Measurements from ENCODE around the gene IMPDH1.
"Not testable (repeated sequence)": the region's sequence is repeated elsewhere in the genome, so short reads cannot be mapped to it uniquely, and the experiment has no call there.

Gene IMPDH1

DNA sequence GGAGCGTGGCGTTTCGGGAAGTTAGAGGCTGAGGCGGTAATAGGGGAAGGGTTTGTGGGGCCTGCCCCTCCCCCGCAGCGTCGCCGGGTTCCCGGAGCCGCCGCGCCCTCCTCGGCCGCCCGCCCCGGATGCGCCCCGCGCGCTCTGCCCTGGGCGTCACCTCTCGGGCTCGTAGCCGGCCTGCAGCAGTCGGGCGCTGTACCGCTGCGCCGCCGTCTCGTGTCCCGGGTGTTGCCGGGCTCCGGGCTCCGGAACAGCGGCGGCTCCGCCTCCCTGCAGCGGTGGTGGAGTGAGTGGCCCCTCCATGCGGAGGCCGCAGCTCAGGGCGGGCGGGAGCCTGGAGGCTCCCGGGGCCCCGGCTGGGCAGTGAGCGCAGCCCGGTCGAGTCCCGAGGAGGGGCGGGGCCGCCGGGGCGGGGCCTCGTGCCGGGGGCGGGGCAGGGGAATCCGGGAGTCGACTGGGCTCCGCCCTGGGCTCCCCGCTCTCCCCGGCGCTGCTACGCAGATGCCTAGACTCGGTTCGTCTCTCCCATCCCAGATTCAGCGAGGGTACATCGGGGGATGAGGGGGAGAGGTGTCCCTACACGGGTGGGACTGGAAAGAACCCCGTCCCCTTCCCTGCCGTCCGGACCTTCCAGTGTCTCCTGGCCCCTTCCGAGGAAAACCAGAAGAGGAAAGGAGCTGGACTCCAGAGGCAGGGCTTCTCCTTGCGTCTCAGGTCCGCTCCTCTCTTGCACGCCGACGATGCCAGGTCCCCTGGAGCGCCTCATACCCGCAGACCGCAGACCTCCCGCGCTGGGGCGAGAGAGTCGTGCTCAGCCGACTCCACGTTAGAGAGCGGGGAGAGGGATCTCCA, at the start of gene IMPDH1:
TSS of gene IMPDH1 (minus strand) at position 387 of the 855 bp plus-strand sequence. CDS start at position 306, 81 bp downstream.
- peak; percentile 78 to 81 for DNase-seq (ENCODE audit: low read depth in 2 of 2)

DNA sequence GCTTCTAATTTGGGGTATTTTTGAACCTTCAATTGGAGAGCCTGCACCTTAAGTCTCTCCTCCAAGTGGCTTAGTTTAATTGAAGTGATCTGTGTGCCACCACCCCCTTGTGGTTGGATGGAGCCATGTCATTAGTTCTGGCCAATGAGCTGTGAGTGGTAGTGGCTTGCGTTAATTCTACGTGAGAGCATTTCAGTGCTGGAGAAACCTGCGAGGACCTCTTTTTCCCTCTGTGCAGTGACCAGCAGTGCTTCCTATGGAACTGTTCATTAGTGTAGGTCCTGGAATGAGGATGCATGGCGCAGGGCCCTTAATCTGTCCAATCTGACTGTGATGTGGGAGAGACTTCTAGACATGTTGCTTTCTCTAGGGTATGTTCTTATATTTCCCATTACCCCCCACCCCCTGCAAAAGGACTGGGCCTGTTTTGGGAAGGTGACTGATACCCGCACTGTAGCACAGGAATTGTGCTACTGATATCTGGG, 49.7 kb upstream of the IMPDH1 start:
- peak in 1 of 2 donors; percentile 30 for DNase-seq (ENCODE audit: low read depth in 2 of 2)

DNA sequence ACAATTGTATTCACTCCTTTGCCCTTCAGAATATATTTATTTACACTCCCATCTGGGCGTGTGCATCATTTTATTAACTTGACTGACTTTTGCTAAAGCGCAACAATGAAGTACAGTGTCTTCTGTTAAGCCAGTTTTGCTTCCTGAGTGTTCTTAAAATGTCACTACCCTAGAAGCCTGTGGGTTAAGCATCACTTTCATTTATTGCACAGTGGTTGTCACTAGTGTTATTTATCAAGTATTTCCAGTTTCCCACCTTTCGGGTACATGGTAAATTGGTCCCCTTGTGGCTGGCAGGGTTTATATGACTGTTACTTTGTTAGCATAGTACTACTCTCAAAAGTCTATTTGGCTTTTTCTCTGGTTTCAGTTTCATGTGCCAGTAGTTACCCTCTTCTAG, 49.2 kb upstream of the IMPDH1 start:
- DNase-seq (ENCODE audit: low read depth in 2 of 2) = peak in 1 of 2 donors; percentile 25

DNA sequence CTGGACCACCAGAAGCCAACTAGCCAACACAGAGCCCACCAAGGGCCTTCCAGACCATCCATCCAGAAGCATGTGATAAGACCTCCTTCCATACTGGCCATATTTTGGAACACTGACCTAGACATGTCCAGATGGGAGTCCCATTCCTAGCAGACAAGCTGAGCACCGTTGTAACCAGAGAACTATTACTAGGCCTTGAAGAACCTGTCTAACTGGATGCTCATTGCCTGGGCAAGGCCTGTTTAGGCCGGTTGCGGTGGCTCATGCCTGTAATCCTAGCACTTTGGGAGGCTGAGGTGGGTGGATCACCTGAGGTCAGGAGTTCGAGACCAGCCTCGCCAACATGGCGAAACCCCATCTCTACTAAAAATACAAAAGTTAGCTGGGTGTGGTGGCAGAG, 47.6 kb upstream of the IMPDH1 start:
- not testable (repeated sequence) for DNase-seq (ENCODE audit: low read depth in 2 of 2)

DNA sequence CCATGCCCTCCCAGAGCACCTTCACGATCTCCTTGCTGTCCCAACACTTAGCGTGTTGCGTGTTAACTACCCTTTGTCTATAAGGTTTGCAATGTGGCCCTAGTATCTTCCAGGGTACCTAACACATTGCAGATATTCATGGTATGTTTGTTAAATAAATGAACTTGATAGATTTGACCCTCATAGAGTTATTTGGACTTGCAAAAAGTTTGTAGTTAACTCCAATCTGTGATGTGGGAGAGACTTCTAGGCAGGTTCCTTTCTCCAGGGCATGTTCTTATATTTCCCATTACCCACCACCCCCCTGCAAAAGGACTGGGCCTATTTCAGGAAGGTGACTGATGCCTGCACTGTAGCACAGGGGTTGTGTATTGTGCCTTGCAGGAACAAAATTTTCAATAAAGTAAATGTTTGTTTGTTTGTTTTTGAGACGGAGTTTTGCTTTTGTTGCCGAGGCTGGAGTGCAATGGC, 46.5 kb upstream of the IMPDH1 start:
- no peak for DNase-seq (ENCODE audit: low read depth in 2 of 2)

DNA sequence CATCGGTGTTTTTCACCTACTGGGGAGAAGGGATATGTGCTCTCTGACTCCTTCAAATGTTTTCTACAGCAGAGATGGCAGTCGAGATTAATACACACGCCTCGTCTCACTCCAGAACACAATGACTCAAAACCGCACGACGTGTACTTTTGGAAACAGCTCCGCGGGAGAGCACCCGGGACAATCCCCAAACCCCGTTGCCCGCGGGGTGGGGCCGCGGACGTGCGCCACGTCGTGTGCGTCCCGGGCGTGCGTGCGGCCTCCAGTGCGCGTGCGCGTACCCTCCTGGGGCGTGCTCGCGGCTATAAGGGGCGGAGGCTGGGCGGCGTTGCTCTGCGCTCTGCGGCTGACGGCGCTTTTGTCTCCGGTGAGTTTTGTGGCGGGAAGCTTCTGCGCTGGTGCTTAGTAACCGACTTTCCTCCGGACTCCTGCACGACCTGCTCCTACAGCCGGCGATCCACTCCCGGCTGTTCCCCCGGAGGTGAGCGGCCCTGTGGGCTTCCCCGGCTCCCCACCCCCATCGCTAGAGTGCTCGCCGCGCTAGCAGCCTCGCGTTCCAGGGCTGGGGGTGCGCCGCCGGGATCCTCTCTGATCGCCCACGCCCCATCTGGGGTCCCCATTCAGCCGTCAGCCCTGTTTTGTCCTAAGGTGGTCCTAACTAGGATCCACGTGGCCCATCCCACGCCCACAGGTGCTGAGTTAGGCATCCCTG, 45.9 kb upstream of the IMPDH1 start, which contains the start of gene HILPDA:
TSS of gene HILPDA (plus strand) at position 336 of the 712 bp plus-strand sequence. CDS start 1,391 bp downstream, outside the sequence.
- peak; percentile 95 to 96 for DNase-seq (ENCODE audit: low read depth in 2 of 2)

DNA sequence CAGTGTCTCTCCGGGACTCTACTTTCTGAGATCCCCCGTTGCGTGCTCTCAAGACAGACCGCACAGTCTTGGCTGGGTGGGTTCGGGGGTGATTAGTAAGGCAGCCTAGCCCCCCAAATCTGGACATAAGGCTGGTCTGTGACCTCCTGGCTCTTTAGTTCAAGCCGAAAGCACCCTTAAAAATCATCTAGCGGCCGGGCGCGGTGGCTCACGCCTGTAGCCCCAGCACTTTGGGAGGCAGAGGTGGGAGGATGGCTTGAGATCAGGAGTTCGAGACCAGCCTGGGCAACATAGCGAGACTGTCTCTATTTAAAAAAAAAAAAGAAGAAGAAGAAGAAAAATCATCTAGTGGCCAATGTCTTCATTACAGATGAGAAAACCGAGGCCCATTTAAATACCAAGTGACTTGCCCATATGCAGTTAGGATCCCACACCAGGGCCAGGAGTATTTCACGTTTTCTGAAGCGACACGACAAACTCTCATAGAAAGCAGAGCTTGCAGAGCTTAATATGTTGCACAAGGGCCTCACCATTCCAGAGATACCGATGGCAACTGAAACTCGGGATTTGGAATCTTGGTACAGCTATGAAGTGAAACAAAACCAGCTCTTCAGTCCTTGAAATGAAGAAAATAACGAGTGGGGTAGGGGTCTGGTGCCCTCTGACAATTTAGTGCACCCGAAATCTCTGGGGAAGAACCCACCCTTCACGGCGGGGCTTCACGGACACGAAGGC, 45.2 kb upstream of the IMPDH1 start:
- no peak for DNase-seq (ENCODE audit: low read depth in 2 of 2)

DNA sequence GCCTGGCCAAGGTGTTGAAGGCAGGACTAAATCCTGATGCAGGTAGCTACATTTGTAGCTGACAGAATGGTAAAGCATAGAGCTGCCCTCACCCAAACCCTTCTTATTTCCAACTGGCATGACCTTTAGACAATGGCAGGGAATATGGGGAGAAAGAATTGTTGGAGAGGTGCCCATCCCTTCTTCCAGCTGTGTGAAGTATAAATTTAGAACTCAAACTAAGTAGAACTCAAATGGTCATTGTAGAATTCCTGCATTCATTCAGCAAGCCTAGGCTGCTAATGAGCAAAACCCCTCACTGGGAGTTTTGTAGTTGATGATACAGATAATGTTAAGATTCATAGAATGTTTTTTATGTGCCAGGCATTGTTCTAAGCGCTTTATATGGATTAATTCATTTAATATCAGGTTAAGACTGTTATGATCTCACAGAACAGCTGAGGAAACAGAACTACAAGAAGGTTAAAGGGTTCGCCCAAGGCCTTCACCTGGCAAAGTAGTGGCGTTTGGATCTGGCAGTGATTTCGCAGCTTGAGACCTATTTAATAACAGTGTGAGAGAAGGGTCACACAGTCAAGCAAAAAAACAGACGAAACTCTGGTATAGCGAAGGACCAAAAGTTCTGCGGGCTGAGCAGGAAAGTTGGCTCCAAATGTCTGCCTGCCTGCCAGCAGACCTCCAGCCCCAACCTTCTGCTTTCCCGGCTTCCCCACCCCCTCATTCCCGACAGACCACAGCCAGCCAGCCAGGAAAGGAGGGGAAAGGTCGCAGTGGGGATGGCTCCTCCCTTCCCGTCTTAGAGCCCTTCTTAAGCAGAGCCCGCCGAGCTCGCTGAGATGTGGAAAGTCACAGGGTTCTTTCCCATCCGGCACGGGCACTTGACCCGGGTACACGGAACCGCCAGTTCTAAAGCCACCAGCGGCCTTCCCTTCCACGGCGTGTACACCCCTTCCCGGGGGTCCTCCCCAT, 44.3 kb upstream of the IMPDH1 start:
- DNase-seq (ENCODE audit: low read depth in 2 of 2) = no peak

DNA sequence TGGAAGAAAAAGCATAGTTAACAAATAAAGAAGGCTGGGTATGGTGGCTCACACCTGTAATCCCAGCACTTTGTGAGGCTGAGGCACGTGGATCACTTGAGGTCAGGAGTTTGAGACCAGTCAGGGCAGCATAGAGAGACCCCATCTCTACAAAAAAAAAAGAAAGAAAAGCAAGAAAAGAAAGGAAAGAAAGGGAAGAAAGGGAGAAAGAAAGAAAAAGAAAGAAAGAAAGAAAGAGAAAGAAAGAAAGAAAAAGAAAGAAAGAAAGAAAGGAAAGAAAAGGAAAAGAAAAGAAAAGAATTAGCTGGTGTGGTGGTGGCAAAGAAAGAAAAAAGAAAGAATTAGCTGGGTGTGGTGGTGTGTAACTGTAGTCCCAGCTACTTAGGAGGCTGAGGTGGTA, 42.8 kb upstream of the IMPDH1 start:
- DNase-seq (ENCODE audit: low read depth in 2 of 2) = no peak

DNA sequence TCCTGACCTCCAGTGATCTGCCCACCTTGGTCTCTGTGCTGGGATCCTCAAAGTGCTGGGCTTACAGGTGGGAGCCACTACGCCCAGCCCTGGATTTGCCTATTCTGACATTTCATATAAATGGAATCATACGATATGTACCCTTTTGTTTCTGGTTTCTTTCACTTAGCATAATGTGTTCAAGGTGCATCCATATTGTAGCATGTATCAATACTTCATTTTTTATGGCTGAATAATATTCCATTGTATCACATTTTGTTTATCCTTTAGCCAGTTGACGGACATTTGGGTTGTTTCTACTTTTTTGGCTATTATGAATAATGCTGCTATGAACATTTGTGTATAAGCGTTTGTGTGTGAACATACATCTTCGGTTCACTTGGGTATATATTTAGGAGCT, 41.1 kb upstream of the IMPDH1 start:
- DNase-seq (ENCODE audit: low read depth in 2 of 2) = no peak

DNA sequence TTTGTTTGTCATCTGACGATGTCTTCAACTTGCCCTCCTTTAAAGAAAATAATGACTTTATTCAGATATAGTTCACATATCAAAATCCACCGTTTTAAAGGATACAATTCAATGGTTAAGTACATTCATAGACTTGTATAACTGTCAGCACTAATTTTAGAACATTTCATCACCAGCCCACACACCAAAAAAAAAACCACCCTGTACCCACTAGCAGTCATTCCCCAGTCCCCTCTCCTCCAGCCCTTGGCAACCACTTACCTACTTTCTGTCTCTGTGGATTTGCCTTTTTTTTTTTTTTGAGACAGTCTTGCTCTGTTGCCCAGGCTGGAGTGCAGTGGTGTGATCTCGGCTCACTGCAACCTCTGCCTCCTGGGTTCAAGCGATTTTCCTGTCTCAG, 40.6 kb upstream of the IMPDH1 start:
- no peak for DNase-seq (ENCODE audit: low read depth in 2 of 2)

DNA sequence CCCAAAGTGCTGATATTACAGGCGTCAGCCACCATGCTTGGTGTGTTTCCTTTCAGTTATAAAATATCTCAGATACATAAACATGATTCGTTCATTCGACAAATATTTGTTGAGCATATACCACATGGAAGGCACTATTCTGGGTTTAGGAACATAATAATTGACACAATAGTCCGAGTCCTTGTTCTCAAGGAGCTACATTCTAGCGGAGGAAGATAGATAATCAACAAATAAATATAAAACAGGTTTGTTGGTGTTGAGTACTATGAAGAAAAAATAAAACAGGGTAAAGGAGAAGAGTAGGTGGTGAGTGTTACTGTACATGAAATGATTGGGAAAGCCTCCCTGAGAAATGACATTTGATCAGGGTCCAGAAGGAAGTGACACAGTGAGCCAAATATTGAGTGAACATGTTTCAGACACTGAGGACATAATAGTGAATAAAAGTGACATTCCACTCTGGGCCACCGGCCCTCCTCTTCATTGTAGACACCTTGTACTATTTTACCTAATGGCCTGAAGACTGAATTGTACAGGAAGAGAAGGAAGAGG, 39.0 kb upstream of the IMPDH1 start:
- no peak for DNase-seq (ENCODE audit: low read depth in 2 of 2)

DNA sequence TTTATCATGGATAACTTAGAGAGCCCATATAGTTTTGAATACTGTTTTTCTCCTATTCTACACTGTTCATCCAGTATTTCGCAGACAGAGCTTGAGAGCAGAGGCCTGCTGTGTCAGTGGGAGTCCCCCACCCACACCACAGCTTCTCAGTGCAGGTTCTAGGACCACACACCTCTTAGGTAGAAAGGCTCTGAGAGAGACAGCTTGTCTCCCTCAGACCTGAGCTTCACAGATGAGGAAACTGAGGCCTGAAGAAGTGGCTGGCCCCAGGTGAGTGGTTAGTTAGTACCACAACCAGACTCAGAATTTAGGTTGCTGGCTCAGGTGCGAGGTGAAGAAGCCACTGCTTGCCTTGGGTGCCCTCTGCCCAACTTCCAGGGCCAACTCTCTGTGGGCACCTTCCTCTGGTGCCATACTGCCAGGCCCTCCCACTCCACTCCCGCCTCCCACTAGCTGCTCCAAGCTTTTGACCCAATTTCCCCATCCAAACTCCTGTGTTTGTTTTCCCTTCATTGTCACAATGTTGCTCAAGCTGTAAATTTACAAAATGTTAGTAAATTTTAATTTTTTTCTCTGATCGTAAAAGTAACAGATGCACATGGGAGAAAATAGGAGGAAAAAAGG, 38.3 kb upstream of the IMPDH1 start:
- DNase-seq (ENCODE audit: low read depth in 2 of 2) = no peak

DNA sequence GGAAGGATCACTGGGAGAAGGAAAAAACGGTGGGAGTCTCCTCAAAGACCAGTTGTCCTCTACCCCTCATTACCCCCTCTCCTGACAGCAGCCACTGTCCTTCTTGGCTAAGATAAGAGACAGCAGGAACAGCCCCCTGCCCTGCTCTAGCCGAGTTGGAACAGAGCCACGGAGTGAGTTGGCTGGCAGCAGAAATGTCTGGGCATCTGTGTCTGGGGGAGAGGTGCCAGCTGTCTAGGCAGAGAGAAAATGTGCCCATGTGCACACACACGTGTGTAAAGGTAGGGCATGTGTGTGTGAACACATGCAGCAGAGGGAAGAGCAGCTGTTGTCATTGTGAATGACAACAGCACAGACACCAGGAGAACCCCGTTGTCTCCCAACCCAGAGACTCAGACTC, 36.5 kb upstream of the IMPDH1 start:
- DNase-seq (ENCODE audit: low read depth in 2 of 2) = no peak

DNA sequence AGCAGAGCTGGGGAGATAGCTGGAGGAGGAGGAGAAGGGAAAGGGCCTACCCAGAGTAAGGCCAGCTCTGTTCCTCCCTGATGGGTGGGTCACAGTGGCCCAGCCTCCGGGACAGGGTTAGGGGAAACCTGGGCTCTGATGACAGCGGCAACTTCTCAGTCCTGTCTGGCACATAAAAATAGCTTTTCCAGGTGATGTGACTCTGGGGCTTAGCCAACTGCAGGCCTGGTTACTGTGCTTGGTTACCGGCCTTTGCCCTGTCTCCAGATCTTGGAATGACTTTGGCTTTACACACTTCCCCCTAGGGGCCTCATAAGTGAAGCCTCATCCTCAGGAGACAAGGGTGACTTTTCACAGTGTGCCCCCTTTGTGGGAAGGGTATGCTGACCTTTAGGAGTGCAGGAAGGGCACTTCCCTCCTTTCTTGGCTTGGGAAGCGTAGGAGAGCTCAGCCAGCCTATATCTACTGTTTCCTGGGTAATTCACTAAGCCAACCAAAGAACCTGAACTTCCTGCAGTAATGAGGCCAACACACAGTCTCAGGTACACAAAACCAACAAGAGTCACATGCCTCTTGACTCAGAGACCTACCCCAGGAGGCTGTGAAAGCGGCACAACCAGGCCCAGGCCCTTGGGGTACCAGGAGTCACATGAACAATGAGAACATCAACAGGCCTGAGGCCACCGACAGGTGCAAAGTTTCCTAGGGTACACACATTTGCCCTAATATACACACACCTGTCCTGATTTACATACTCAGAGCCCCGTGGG, 34.2 kb upstream of the IMPDH1 start:
- DNase-seq (ENCODE audit: low read depth in 2 of 2) = no peak

DNA sequence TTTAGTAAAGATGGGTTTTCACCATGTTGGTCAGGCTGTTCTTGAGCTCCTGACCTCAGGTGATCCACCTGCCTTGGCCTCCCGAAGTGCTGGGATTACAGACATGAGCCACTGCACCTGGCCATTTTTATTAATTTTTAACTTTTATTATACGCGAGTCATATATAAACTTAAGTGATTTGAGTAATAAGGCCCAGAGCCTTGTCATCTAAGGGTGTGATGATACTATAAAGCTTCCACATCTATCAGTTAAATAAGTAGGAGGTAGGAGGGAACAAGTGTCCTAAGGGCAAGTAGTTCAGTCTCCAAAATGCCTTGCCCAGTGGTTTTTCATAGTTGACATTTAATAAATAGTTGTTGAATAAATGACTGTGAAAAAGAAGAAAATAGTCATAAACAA, 32.6 kb upstream of the IMPDH1 start:
- DNase-seq (ENCODE audit: low read depth in 2 of 2) = no peak

DNA sequence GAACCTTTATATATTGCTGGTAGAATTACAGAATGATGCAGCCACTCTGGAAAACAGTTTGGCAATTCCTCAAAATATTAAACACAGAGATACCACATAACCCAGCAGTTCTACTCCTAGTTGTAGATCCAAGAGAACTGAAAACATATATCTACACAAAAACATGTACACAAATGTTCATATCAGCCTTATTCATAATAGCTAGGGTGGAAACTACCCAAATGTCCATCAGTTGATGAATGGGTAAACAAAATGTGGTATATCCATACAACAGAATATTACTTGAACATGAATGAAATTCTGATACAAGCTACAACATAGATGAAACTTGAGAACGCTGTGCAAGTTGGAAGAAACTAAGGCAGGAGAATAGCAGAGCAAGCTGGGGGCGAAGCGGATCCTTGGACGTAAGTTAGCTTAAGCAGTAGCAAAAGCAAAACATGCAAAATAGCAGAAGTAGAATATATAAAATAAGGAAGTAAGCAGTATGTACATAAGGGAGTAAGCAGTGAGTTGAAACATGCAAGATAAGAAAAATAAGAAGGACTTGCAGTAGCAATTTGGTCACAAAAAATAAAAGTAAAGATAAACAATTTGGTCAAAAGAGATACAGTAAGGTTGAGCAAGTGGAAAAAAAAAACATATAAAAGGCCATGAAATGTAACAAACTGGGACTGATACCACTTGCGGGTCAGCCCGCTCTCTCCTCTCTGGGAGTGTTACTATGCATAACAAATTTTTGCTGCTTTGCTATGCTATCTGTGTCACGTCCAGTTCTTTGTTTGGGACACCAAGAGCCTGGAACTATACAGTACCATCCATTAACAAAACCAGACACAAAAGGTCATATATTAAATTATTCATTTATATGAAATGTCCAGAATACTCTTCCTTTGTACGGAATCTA, 27.9 kb upstream of the IMPDH1 start:
- DNase-seq (ENCODE audit: low read depth in 2 of 2) = no peak

DNA sequence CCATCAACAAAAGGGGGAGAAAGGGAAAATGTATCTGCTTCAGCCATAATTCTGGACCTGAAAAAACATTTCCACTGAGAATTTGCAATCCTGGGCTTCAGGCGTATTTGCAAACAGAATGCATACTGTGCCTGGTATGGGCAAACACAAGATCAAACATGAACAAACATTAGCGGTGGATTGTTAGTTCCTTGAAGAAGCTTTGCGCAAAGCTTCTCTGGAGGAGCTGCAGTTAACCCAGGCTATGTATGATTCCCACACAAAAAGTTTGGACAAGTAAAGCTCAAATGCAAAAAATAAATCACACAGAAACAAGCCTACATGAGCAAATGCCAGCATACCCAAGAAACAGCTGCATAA, 25.5 kb upstream of the IMPDH1 start:
- DNase-seq (ENCODE audit: low read depth in 2 of 2) = no peak

All from stimulated activated CD8-positive, alpha-beta memory T cell treated with anti-CD3 and anti-CD28 coated beads, Interleukin-15, amount 100 ng/mL, for 48 hours (primary cell).